SKM-1 (cell line): ENCODE data around the gene RIMS4.

Experiments
- DNase-seq: peaks from one replicate; lab custom pipeline; 2025; ENCODE audit not compliant: unreplicated experiment; lab: John Stamatoyannopoulos, UW

Gene RIMS4

GRCh38 chr20:44796758-44797457, 13.4 kb downstream of the RIMS4 start:
- no peak for DNase-seq

- DNase-seq, result no peak
These were observed 14.0 kb downstream of the RIMS4 start for GRCh38 chr20:44796311-44796710.

GRCh38 chr20:44795836-44796235, 14.5 kb downstream of the RIMS4 start:
- DNase-seq, result no peak

- no peak for DNase-seq
These were observed 17.6 kb downstream of the RIMS4 start for GRCh38 chr20:44792796-44793195.

- DNase-seq, result no peak
These were observed 19.5 kb downstream of the RIMS4 start for GRCh38 chr20:44790638-44791393.

- no peak for DNase-seq
These were observed 21.5 kb downstream of the RIMS4 start for GRCh38 chr20:44788706-44789456.

- DNase-seq, result no peak
These were observed 23.0 kb downstream of the RIMS4 start for GRCh38 chr20:44787299-44787698.

GRCh38 chr20:44785768-44786167, 24.6 kb downstream of the RIMS4 start:
- DNase-seq, result no peak

GRCh38 chr20:44784688-44785087, 25.7 kb downstream of the RIMS4 start:
- no peak for DNase-seq

- DNase-seq, result no peak
These were observed 28.6 kb downstream of the RIMS4 start for GRCh38 chr20:44781791-44782190.

GRCh38 chr20:44781118-44781517, 29.2 kb downstream of the RIMS4 start:
- DNase-seq, result no peak

GRCh38 chr20:44780226-44780625, 30.1 kb downstream of the RIMS4 start:
- DNase-seq, result no peak

- DNase-seq, result no peak
These were observed 33.4 kb downstream of the RIMS4 start for GRCh38 chr20:44776980-44777379.

GRCh38 chr20:44773070-44773829, 37.1 kb downstream of the RIMS4 start:
- no peak for DNase-seq

- no peak for DNase-seq
These were observed 37.7 kb downstream of the RIMS4 start for GRCh38 chr20:44772636-44773035.

- DNase-seq, result no peak
These were observed 39.2 kb downstream of the RIMS4 start for GRCh38 chr20:44771172-44771535.

- no peak for DNase-seq
These were observed 39.7 kb downstream of the RIMS4 start for GRCh38 chr20:44770484-44771171.

GRCh38 chr20:44769481-44769863, 40.9 kb downstream of the RIMS4 start:
- DNase-seq, result no peak

GRCh38 chr20:44768854-44769480, 41.4 kb downstream of the RIMS4 start:
- DNase-seq, result no peak

GRCh38 chr20:44768256-44768655, 42.1 kb downstream of the RIMS4 start:
- DNase-seq, result no peak
